K562 (cell line): ENCODE results near the gene FBXL2.

Experiments used
- BACH1 ChIP-seq: fragments of 200-800 bp; sonication (Bioruptor generic); IDR thresholded peaks from 2 replicates; pipeline ENCODE4 v1.6.1; 2016; ENCODE audit warnings: missing genetic modification characterization, missing compliant biosample characterization
- CAMTA2 ChIP-seq: fragments of 250-450 bp; sonication (Bioruptor Pico); conservative IDR thresholded peaks from 2 replicates; pipeline ENCODE4 v1.5.1; 2022
- CSDE1 ChIP-seq, 2 experiments: fragments of 450-650 bp; IDR thresholded peaks; 2 replicates each; pipeline ENCODE4 v1.6.1; 2016; ENCODE audit warnings: mild to moderate bottlenecking in 1 of 2
- KLF1 ChIP-seq: fragments of 450-650 bp; IDR thresholded peaks from 2 replicates; pipeline ENCODE4 v1.6.1; 2016; ENCODE audit warnings: missing genetic modification characterization, missing compliant biosample characterization
- MAX ChIP-seq: sonication (generic); formaldehyde crosslinking; IDR thresholded peaks from 2 replicates; pipeline ENCODE4 v1.9.0; 2022; ENCODE audit warnings: mild to moderate bottlenecking, missing genetic modification reagents
- POLR2AphosphoS5 ChIP-seq: IDR thresholded peaks from 2 replicates; pipeline ENCODE4 v1.6.1; 2011; ENCODE audit warnings: mild to moderate bottlenecking, low read depth, low read length, moderate library complexity; ENCODE audit not compliant: control insufficient read depth, insufficient read depth

GRCh38 chr3:33317963-33318709 is 40.9 kb downstream of the FBXL2 start:
- no peak for TF ChIP-seq POLR2AphosphoS5
- no peak for TF ChIP-seq CSDE1 (IDR thresholded peaks at IDR 0.05)
- no peak for TF ChIP-seq CAMTA2 (CRISPR knock-in tag)
- no peak for TF ChIP-seq BACH1 (tag)
- TF ChIP-seq MAX (CRISPR knock-in tag), result no peak
- TF ChIP-seq KLF1 (tag), result no peak
